ENCODE measurements around the gene PRKCD.
A peak's percentile ranks its signal among the peaks of the same experiment; 100 is the strongest.

PRKCD gene

GRCh38 chr3:53195602-53196574 lies 34.9 kb downstream of the PRKCD start:
- no peak for DNase-seq (ENCODE audit: low read depth, low spot score)
- H3K36me3 ChIP-seq (ENCODE audit: insufficient read depth, low read length) = no peaks in the 10 kb centered on the region
- no peak overlapping the region for H3K4me3 ChIP-seq
- no peaks in the 10 kb centered on the region for H3K9me3 ChIP-seq (ENCODE audit: low read depth, low read length)
- H3K27ac ChIP-seq = no peak overlapping the region
- no peak for TF ChIP-seq POLR2AphosphoS5 (IDR thresholded peaks at IDR 0.05; ENCODE audit: borderline replicate concordance, low read depth, low read length)
- TF ChIP-seq FOXP2 (optimal IDR thresholded peaks at IDR 0.05; ENCODE audit: control extremely low read depth, extremely low read length, insufficient read depth) = no peak
- no peak for TF ChIP-seq EZH2 (IDR thresholded peaks at IDR 0.05)
- H3K9ac ChIP-seq (ENCODE audit: insufficient read length) = no peak overlapping the region

- Histone ChIP-seq H3K36me3 (ENCODE audit: insufficient read depth, low read length) (no peaks in the 10 kb centered on the region), H3K9me3 (ENCODE audit: low read depth, low read length) (no peaks in the 10 kb centered on the region), H3K9ac (ENCODE audit: insufficient read length) (no peak overlapping the region), H3K27ac (0 out of 2 replicates have a peak overlapping the region, but pooled peaks have one; percentile 25), H3K4me3 (no peak overlapping the region)
- no peak for DNase-seq (ENCODE audit: low read depth, low spot score)
- TF ChIP-seq POLR2AphosphoS5 (IDR thresholded peaks at IDR 0.05; ENCODE audit: borderline replicate concordance, low read depth, low read length) (no peak), EZH2 (IDR thresholded peaks at IDR 0.05) (no peak), FOXP2 (optimal IDR thresholded peaks at IDR 0.05; ENCODE audit: control extremely low read depth, extremely low read length, insufficient read depth) (no peak)
These were observed 35.8 kb downstream of the PRKCD start for GRCh38 chr3:53196575-53197407.

- TF ChIP-seq POLR2AphosphoS5 (IDR thresholded peaks at IDR 0.05; ENCODE audit: borderline replicate concordance, low read depth, low read length) = no peak
- TF ChIP-seq EZH2 (IDR thresholded peaks at IDR 0.05) = no peak
- no peak for TF ChIP-seq FOXP2 (optimal IDR thresholded peaks at IDR 0.05; ENCODE audit: control extremely low read depth, extremely low read length, insufficient read depth)
- no peak overlapping the region for H3K4me3 ChIP-seq
- no peaks in the 10 kb centered on the region for H3K9me3 ChIP-seq (ENCODE audit: low read depth, low read length)
- H3K27ac ChIP-seq = no peak overlapping the region
- H3K9ac ChIP-seq (ENCODE audit: insufficient read length) = no peak overlapping the region
- no peaks in the 10 kb centered on the region for H3K36me3 ChIP-seq (ENCODE audit: insufficient read depth, low read length)
- DNase-seq (ENCODE audit: low read depth, low spot score) = no peak
These were observed 37.4 kb downstream of the PRKCD start for GRCh38 chr3:53198256-53198977.

- Histone ChIP-seq H3K9me3 (ENCODE audit: low read depth, low read length) (no peaks in the 10 kb centered on the region), H3K27ac (no peak overlapping the region), H3K36me3 (ENCODE audit: insufficient read depth, low read length) (no peaks in the 10 kb centered on the region), H3K4me3 (no peak overlapping the region), H3K9ac (ENCODE audit: insufficient read length) (no peak overlapping the region)
- DNase-seq (ENCODE audit: low read depth, low spot score) = no peak
- TF ChIP-seq FOXP2 (optimal IDR thresholded peaks at IDR 0.05; ENCODE audit: control extremely low read depth, extremely low read length, insufficient read depth) = no peak
- no peak for TF ChIP-seq POLR2AphosphoS5 (IDR thresholded peaks at IDR 0.05; ENCODE audit: borderline replicate concordance, low read depth, low read length)
- TF ChIP-seq EZH2 (IDR thresholded peaks at IDR 0.05) = no peak
These were observed 38.0 kb downstream of the PRKCD start for GRCh38 chr3:53198996-53199395.

GRCh38 chr3:53199834-53200233 lies 38.8 kb downstream of the PRKCD start:
- no peak for DNase-seq (ENCODE audit: low read depth, low spot score)
- H3K27ac ChIP-seq = no peak overlapping the region

GRCh38 chr3:53200501-53201498 lies 39.8 kb downstream of the PRKCD start:
- DNase-seq (ENCODE audit: low read depth, low spot score) = no peak
- no peak for TF ChIP-seq POLR2AphosphoS5 (IDR thresholded peaks at IDR 0.05; ENCODE audit: borderline replicate concordance, low read depth, low read length)
- no peak for TF ChIP-seq EZH2 (IDR thresholded peaks at IDR 0.05)
- TF ChIP-seq FOXP2 (optimal IDR thresholded peaks at IDR 0.05; ENCODE audit: control extremely low read depth, extremely low read length, insufficient read depth) = no peak
- Histone ChIP-seq H3K27ac (no peak overlapping the region), H3K9me3 (ENCODE audit: low read depth, low read length) (no peaks in the 10 kb centered on the region), H3K9ac (ENCODE audit: insufficient read length) (no peak overlapping the region), H3K4me3 (no peak overlapping the region), H3K36me3 (ENCODE audit: insufficient read depth, low read length) (no peaks in the 10 kb centered on the region)

More at GRCh38 chr3:53199834-53200233, 38.8 kb downstream of the PRKCD start:
- TF ChIP-seq FOXP2 (optimal IDR thresholded peaks at IDR 0.05; ENCODE audit: control extremely low read depth, extremely low read length, insufficient read depth) (no peak), EZH2 (IDR thresholded peaks at IDR 0.05) (no peak), POLR2AphosphoS5 (IDR thresholded peaks at IDR 0.05; ENCODE audit: borderline replicate concordance, low read depth, low read length) (no peak)
- no peaks in the 10 kb centered on the region for H3K9me3 ChIP-seq (ENCODE audit: low read depth, low read length)
- no peak overlapping the region for H3K9ac ChIP-seq (ENCODE audit: insufficient read length)
- no peak overlapping the region for H3K4me3 ChIP-seq
- H3K36me3 ChIP-seq (ENCODE audit: insufficient read depth, low read length) = no peaks in the 10 kb centered on the region

All from SK-N-MC (cell line).